Measurements from ENCODE around the gene KSR2. TPM values are rescaled to one million over a fixed set of nuclear protein-coding genes. Genes with fewer than 3 reads are reported as not detected.

KSR2 gene
- total RNA-seq, 2 experiments from 2014 or later = 0.03 to 0.15 TPM

- intact Hi-C loops (cut with micrococcal nuclease; ENCODE audit: unreplicated experiment) = no loop called here
- no peak for DNase-seq (ENCODE audit: low spot score)
- ChIA-PET POLR2A (no interaction called here), CTCF (ENCODE audit: unreplicated experiment) (no interaction called here)
- no peak for TF ChIP-seq EZH2phosphoT487 (IDR thresholded peaks at IDR 0.05; ENCODE audit: borderline replicate concordance, low read depth, low read length)
- TF ChIP-seq CTCF (conservative IDR thresholded peaks at IDR 0.05; ENCODE audit: low read length) = no peak
- Histone ChIP-seq H3K27ac (ENCODE audit: low read depth, low read length, poor library complexity, severe bottlenecking) (no peak overlapping the region), H3K4me2 (ENCODE audit: low read length) (no peak overlapping the region), H3K79me2 (ENCODE audit: insufficient read depth, low read depth, low read length) (no peaks in the 10 kb centered on the region), H3K36me3 (ENCODE audit: insufficient read depth, low read length) (no peaks in the 10 kb centered on the region), H3K4me1 (ENCODE audit: insufficient read depth, low read length, poor library complexity, severe bottlenecking) (no peaks in the 10 kb centered on the region), H4K20me1 (ENCODE audit: insufficient read depth, low read length) (no peaks in the 10 kb centered on the region), H2AFZ (ENCODE audit: low read length) (no peak overlapping the region), H3K9me3 (ENCODE audit: low read length) (no peaks in the 10 kb centered on the region), H3K9me2 (ENCODE audit: insufficient read depth, low read length) (no peaks in the 10 kb centered on the region), H3K4me3 (ENCODE audit: low read depth, low read length, poor library complexity, severe bottlenecking) (no peak overlapping the region)
- no TSS peak for BruUV-seq (replicated peaks)
Measured at GRCh38 chr12:117502233-117502632, 466.6 kb downstream of the KSR2 start.

- Histone ChIP-seq H3K9me2 (ENCODE audit: insufficient read depth, low read length) (no peaks in the 10 kb centered on the region), H3K4me3 (ENCODE audit: low read depth, low read length, poor library complexity, severe bottlenecking) (no peak overlapping the region), H3K36me3 (ENCODE audit: insufficient read depth, low read length) (no peaks in the 10 kb centered on the region), H3K9me3 (ENCODE audit: low read length) (no peaks in the 10 kb centered on the region), H3K4me1 (ENCODE audit: insufficient read depth, low read length, poor library complexity, severe bottlenecking) (no peaks in the 10 kb centered on the region), H3K4me2 (ENCODE audit: low read length) (no peak overlapping the region), H2AFZ (ENCODE audit: low read length) (no peak overlapping the region), H4K20me1 (ENCODE audit: insufficient read depth, low read length) (no peaks in the 10 kb centered on the region), H3K79me2 (ENCODE audit: insufficient read depth, low read depth, low read length) (no peaks in the 10 kb centered on the region), H3K27ac (ENCODE audit: low read depth, low read length, poor library complexity, severe bottlenecking) (no peak overlapping the region)
- no peak for DNase-seq (ENCODE audit: low spot score)
- ChIA-PET CTCF (ENCODE audit: unreplicated experiment) (no interaction called here), POLR2A (interaction anchor here (0.6 kb wide), 1 partner anchor 12 kb away, joined by 4 read pairs; no protein-coding TSS in a partner anchor)
- intact Hi-C loops (cut with micrococcal nuclease; ENCODE audit: unreplicated experiment) = no loop called here
- TF ChIP-seq EZH2phosphoT487 (IDR thresholded peaks at IDR 0.05; ENCODE audit: borderline replicate concordance, low read depth, low read length) (no peak), CTCF (conservative IDR thresholded peaks at IDR 0.05; ENCODE audit: low read length) (no peak)
- BruUV-seq (replicated peaks) = no TSS peak
Measured at GRCh38 chr12:117501076-117501869, 467.5 kb downstream of the KSR2 start.

GRCh38 chr12:117499759-117500485 lies 468.9 kb downstream of the KSR2 start:
- Histone ChIP-seq H2AFZ (ENCODE audit: low read length) (no peak overlapping the region), H3K9me3 (ENCODE audit: low read length) (no peaks in the 10 kb centered on the region), H3K4me1 (ENCODE audit: insufficient read depth, low read length, poor library complexity, severe bottlenecking) (no peaks in the 10 kb centered on the region), H3K79me2 (ENCODE audit: insufficient read depth, low read depth, low read length) (no peaks in the 10 kb centered on the region), H4K20me1 (ENCODE audit: insufficient read depth, low read length) (no peaks in the 10 kb centered on the region), H3K36me3 (ENCODE audit: insufficient read depth, low read length) (no peaks in the 10 kb centered on the region), H3K9me2 (ENCODE audit: insufficient read depth, low read length) (no peaks in the 10 kb centered on the region), H3K27ac (ENCODE audit: low read depth, low read length, poor library complexity, severe bottlenecking) (no peak overlapping the region), H3K4me2 (ENCODE audit: low read length) (no peak overlapping the region), H3K4me3 (ENCODE audit: low read depth, low read length, poor library complexity, severe bottlenecking) (no peak overlapping the region)
- DNase-seq (ENCODE audit: low spot score) = no peak
- intact Hi-C loops (cut with micrococcal nuclease; ENCODE audit: unreplicated experiment) = no loop called here
- TF ChIP-seq EZH2phosphoT487 (IDR thresholded peaks at IDR 0.05; ENCODE audit: borderline replicate concordance, low read depth, low read length) (no peak), CTCF (conservative IDR thresholded peaks at IDR 0.05; ENCODE audit: low read length) (no peak)
- CTCF ChIA-PET (ENCODE audit: unreplicated experiment) = no interaction called here
- POLR2A ChIA-PET = no interaction called here
- BruUV-seq (replicated peaks) = no TSS peak

All from OCI-LY7 (cell line).